HG03342 (cell line): ENCODE data around the gene DHX35.

Source experiments
- ATAC-seq: cut with Tn5 transposase; IDR thresholded peaks from one replicate; pipeline ENCODE4 v1.9.1; 2021; ENCODE audit warnings: mild to moderate bottlenecking, moderate library complexity; ENCODE audit not compliant: unreplicated experiment

The DHX35 gene, protein sequence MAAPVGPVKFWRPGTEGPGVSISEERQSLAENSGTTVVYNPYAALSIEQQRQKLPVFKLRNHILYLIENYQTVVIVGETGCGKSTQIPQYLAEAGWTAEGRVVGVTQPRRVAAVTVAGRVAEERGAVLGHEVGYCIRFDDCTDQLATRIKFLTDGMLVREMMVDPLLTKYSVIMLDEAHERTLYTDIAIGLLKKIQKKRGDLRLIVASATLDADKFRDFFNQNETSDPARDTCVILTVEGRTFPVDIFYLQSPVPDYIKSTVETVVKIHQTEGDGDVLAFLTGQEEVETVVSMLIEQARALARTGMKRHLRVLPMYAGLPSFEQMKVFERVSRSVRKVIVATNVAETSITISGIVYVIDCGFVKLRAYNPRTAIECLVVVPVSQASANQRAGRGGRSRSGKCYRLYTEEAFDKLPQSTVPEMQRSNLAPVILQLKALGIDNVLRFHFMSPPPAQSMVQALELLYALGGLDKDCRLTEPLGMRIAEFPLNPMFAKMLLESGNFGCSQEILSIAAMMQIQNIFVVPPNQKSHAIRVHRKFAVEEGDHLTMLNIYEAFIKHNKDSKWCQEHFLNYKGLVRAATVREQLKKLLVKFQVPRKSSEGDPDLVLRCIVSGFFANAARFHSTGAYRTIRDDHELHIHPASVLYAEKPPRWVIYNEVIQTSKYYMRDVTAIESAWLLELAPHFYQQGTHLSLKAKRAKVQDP

DNA sequence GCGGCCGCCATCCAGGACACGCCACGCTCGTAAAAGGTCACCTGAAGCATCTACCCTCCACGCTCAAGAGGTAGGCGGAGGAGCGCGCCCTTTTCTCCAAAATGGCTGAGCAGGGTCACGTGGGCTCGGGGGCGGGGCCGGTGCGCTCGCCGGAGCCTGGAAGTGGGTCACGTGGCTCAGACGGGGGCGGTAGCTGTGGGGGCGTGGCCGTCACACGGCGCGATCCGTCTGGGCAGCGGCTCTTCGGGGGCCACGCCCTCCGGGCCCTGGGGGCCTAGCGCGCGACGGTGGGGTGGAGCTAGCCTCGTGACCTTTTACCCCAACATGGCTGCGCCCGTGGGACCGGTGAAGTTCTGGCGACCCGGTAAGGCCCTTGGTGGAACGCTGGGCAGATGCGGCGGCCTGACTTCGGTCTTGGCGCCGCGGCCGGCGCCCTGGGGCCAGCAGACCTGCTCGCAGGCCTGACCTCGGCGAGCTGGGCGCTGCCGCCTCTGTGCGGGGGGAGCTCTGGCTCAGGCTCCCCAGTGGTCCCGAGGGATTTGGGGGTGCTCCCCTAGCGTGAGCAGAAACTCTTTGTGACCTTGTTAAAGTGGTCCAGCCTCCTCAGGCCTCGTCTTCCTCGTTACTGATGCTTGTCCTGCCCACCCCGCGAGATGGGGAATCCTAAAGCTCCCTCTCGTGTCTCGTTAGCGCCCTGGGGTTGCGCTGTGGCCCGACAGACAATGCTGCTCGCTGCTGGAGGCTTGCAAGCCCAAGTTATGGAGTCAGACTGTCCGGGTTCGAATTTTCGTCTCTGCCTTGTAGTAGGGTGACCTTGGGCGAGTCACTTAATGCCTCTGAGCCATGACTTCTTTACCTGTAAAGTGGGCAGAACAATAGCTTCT is at the start of gene DHX35:
DHX35 (plus strand) TSS at position 301 of the 884 bp plus-strand sequence; CDS start at position 325, 24 bp downstream.
- ATAC-seq = peak; percentile 95

DNA sequence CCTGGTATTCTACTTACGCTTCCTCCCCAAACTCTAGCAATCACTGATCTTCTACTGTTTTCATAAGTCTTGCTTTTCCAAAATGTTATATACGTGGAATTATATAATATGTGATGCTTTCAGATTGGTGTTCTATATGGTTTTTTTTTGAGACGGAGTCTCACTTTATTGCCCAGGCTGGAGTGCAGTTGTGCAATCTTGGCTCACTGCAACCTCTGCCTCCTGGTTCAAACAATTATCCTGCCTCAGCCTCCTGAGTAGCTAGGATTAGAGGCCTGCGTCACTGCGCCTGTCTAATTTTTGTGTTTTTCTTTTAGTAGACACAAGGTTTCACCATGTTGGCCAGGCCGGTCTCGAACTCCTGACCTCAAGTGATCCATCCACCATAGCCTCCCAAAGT is 46.8 kb upstream of the DHX35 start:
- ATAC-seq = no peak

GRCh38 chr20:38917657-38918056 is 44.5 kb upstream of the DHX35 start:
- no peak for ATAC-seq

- ATAC-seq = no peak
These were observed 44.0 kb upstream of the DHX35 start for GRCh38 chr20:38918172-38918571.

DNA sequence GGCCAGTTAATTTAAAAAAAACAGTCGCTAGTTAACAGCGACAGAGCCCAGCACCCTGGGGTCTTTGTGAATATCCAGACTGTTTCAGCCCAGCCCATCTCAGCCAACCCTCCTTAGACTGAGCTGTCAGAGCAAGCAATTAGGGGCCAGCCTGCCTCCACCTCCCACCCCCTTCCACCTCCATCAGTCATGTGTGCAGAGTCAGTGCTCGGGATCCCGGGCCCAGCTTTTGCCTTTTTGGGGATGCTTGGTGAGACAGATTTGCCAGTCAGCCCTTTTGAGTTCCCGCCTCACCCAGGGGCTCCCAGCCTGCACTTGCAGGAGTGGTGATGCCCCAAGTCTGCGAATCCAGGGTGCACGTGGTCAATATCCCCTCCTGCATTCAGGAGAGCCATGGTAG is 42.5 kb upstream of the DHX35 start:
- no peak for ATAC-seq

GRCh38 chr20:38920411-38920810 is 41.7 kb upstream of the DHX35 start:
- no peak for ATAC-seq

DNA sequence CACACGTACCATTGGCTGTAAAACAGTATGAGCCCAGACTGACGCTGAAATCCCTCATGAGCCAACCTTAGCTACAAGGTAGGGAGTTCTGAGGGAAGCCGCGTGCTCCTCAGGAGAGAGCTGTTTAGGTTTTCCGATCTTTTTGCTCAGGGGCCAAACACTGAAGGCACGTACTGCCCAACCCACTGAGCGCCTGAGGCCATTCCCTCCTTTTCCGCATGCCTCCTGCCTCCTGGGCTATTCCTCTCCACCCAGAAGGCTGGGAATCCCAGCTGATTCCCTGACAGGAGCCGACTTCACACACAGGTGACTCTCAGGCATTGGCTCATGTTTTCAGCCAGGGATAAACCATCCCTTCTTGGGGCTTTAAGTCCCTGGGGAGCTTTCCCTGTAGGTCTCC is 41.3 kb upstream of the DHX35 start:
- ATAC-seq = no peak

DNA sequence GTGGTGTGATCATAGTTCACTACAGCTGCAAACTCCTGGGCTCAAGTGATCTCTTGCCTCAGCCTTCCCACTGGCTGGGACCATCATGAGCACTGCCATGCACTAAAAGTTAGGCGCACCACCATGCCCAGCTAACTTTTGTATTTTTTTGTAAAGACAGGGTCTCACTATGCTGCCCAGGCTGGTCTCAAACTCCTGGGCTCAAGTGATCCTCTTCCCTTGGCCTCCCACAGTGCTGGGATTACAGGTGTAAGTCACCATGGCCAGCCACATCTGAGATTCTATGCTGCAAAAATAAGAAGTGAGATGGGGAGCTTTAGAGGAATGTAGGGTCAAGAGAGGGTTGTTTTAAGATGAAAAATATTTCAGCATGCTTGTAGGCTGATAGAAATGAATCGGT is 37.4 kb upstream of the DHX35 start:
- no peak for ATAC-seq

DNA sequence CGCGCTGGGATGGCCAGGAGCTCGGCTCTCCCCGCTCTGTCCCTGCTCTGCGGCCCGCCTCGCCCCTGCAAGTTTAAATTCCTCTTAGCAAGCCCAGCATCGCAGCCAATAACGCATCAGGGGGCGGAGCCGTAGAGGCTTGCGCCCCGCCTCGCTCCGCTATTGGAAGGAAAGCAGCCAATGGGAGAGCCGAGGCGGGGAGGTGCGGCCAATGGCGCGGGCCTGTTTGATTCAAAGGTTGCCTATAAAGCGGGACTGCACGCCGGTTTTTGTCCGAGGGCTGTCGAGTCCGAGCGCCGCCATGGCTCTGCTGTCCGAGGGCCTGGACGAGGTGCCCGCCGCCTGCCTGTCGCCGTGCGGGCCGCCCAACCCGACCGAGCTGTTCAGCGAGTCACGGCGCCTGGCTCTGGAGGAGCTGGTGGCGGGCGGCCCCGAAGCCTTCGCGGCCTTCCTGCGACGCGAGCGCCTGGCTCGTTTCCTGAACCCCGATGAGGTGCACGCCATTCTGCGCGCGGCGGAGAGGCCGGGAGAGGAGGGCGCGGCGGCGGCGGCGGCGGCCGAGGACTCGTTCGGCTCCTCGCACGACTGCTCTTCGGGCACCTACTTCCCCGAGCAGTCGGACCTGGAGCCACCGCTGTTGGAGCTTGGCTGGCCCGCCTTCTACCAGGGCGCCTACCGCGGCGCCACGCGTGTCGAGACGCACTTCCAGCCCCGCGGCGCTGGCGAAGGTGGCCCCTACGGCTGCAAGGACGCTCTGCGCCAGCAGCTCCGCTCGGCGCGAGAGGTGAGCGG is 35.8 kb upstream of the DHX35 start, which contains the start of gene FAM83D:
FAM83D (plus strand) TSS at position 276 of the 792 bp plus-strand sequence; CDS start at position 302, 26 bp downstream.
- peak; percentile 94 for ATAC-seq

DNA sequence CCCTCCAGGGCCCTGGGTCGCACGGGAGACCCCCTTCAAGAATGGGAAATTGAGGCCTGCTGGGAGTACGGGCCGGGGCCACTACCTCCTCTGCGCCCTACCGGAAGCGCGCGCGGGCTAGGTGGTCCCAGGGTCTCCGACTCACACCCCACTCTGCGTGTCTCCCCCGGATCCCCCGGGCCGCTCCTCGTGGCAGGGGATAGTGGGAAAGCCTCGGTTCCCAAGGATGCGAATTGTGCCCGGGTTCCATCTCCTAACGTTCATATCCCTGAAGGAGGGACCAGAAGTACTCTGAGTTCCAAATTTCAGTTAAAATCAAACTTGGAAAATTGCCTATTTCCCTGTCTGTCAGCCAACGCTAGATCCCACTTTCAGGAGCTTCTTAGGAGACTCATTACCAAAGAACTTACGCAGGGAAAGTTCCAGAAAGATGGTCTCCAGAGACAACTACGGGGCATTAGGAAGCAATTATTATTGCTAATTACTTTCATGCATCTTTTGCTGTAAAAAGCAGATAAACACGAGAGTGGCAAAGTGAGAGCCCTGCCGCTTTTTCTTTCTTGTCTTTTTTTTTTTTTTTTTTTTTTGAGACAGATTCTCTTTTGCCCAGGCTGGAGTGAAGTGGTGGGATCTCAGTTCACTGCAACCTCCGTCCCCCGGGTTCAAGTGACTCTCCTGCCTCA is 35.1 kb upstream of the DHX35 start:
- peak; percentile 7 for ATAC-seq

DNA sequence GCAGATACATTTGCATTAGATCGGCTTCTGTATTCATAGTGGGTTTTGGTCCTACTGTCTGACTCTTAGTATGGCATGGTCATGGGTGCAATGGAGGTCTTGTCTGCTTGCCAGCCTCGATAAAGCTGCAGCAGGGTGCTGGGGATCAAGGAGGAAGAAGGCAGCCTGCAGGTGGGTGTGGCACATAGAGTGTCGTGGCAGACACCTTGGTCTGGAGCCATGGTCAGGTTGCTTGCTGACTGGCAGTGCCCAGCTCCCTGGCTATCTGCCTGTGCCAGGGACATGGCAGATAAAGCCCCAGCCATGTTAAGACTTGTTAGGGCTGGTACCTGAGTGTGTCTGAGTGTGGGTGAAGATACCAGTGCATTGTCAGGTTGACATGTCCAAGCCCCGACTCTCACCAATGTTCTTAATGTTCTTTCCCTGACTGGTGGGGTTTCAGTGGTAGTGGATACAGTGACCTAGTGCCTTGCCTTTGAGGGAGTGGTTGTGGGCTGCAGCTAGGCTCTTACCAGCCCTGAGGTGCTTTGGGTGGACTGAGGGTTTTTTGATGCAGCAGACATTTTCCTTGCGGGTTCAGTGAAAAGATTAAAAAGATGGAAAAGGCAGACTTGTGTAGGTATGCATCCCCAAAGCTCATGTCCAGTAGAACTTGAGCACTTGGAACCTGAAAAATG is 34.1 kb upstream of the DHX35 start:
- no peak for ATAC-seq

DNA sequence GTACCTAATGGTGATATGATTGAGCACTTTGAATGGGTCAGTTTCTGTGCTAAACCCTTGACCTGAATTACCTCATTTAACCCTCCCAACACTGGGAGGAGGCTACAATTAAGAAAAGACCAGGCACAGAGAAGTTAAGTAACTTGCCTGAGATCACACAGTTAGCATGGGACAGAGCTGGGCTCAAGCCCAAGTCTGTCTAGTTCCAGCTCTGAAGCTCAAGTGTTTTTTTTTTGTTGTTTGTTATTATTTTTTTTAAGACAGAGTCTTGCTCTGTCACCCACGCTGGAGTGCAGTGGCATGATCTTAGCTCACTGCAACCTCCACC is 31.9 kb upstream of the DHX35 start:
- ATAC-seq = no peak

DNA sequence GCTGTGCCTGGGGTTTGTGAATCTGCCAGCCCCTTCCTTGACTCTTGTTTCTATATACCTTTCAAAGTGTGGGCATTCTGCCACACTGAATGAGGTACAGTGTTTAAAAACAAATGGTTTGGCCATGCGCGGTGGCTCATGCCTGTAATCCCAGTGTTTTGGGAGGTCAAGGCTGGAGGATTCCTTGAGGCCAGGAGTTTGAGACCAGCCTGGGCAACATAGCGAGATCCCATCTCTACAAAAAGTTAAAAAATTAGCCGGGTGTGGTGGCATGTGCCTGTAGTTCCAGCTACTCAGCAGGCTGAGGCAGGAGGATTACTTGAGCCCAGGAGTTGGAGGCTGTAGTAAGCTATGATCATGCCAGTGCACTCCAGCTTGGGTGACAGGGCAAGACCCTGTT is 30.2 kb upstream of the DHX35 start:
- no peak for ATAC-seq

DNA sequence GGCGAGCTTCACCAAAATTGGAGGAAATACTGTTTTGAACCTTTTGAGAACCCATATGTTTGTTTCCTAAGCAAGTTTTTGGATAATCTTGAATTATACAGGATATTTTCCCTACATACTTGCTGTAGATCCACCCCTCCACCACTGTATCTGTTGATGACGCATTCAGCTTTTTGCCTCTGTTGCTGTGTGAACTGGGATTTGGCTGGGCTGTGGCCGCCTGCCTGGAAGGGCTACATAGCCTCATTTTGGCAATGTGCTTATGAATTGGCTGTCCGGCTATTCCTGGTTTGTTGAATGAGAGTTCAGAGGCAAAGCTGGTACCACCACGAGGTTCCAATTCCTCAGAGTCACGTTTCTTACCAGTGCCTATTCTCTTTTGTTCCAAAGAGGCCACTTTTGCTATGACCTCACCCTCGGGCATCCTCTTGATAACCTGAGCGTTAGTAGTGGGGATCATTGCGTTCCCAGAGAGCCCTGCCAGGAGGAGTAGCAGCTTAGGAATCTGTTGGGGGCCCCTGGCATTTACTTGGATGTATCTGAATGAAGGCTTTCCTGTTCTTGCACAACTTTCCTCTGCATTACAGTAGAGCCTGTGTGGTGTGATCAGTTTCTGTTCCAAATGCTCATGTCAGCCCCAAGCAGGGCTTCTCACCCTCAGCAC is 29.6 kb upstream of the DHX35 start:
- ATAC-seq = no peak

GRCh38 chr20:38934530-38934929 is 27.6 kb upstream of the DHX35 start:
- no peak for ATAC-seq

GRCh38 chr20:38935285-38935684 is 26.9 kb upstream of the DHX35 start:
- no peak for ATAC-seq

DNA sequence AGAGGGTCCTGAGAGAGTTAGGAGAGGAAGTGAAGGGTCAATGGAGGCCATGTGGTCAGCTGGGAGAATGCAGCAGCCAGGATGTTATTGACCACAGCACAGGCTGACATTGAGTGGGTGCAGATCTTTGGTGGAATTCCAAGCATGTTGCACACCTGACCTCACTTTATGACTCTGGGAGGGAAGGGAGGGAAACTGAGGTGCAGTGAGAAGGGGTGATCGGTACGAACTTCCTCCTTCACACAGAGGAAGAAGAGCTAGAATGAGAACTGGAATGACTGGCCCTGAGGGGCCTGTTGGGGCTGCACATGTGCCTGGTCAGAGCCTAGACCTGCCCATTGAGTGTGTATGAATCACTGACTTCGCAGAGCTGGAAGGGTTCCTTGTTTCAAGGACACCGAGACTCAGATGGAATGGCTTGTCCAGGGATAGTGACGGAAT is 26.2 kb upstream of the DHX35 start:
- no peak for ATAC-seq

DNA sequence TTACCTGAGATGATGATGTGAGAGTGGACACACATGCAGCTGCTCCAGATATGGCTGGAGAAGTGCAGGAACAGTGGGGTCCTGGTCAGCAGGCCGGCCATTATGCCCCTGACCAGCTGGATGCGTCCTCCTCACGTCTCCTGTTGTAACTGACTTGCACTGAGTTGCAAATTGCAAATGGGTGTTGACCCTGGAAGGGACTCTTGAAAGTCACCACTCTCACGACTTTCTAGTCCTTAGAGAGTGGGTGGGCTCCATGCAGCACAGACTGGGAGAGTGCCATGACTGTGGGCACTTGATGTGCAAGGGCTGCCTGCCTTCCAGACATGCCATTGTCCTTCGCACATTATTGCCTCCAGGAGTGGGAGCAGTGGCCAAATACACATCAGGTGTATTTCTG is 25.1 kb upstream of the DHX35 start:
- ATAC-seq = no peak

GRCh38 chr20:38937978-38938473 is 24.1 kb upstream of the DHX35 start:
- no peak for ATAC-seq
